OCI-LY3 (cell line): ENCODE results near the gene SCGB2B2.

Experiments used
- EZH2phosphoT487 ChIP-seq: fragments of 200-600 bp; shearing (Covaris generic); IDR thresholded peaks from 2 replicates; pipeline ENCODE4 v1.6.1; 2018; ENCODE audit warnings: antibody characterized with exemption, mixed run types, low read depth
- TF ChIP-seq, protein P1 (sequence below): fragments of 200-600, 300-600 bp; sonication (generic); IDR thresholded peaks from 2 replicates; pipeline ENCODE4 v1.5.1; 2014; ENCODE audit warnings: antibody characterized with exemption, low read length, low read depth

DNA sequence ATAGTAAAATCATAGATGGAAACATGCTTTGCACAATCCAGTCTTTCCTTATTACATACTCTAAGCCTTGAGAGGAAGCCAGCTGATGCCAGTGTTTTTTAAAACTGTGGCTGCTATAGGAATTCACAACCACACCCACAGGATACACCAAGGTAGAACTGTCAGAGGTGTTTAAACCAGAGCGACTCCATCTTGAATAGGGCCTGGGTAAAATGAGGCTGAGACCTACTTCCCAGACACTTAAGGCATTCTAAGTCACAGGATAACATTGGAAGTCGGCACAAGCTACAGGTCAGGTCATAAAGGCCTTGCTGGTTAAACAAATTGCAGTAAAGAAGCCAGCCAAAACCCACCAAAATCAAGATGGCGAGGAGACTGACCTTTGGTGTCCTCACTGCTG is 1.7 kb downstream of the SCGB2B2 start:
- TF ChIP-seq, protein P1, sequence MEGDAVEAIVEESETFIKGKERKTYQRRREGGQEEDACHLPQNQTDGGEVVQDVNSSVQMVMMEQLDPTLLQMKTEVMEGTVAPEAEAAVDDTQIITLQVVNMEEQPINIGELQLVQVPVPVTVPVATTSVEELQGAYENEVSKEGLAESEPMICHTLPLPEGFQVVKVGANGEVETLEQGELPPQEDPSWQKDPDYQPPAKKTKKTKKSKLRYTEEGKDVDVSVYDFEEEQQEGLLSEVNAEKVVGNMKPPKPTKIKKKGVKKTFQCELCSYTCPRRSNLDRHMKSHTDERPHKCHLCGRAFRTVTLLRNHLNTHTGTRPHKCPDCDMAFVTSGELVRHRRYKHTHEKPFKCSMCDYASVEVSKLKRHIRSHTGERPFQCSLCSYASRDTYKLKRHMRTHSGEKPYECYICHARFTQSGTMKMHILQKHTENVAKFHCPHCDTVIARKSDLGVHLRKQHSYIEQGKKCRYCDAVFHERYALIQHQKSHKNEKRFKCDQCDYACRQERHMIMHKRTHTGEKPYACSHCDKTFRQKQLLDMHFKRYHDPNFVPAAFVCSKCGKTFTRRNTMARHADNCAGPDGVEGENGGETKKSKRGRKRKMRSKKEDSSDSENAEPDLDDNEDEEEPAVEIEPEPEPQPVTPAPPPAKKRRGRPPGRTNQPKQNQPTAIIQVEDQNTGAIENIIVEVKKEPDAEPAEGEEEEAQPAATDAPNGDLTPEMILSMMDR, result no peak
- TF ChIP-seq EZH2phosphoT487, result no peak
